BE2C (cell line): ENCODE results near the gene BATF.

ENCODE experiments used
- DNase-seq: peaks from one replicate; pipeline ENCODE4 v3.0.0-alpha.2; 2020
- H3K27me3 ChIP-seq: fragments of 250-450 bp; sonication (Bioruptor Pico); 2 replicates; pipeline ENCODE4 v1.5.1; 2020; ENCODE audit warnings: mild to moderate bottlenecking
- H3K36me3 ChIP-seq: fragments of 250-450 bp; sonication (Bioruptor Pico); 2 replicates; pipeline ENCODE4 v1.5.1; 2020; ENCODE audit warnings: mild to moderate bottlenecking
- H3K4me1 ChIP-seq: fragments of 250-450 bp; sonication (Bioruptor Pico); 2 replicates; pipeline ENCODE4 v1.5.1; 2020
- H3K4me3 ChIP-seq: 2 replicates; pipeline ENCODE4 v1.5.1; 2011; ENCODE audit warnings: low read depth, low read length
- H3K9me3 ChIP-seq: fragments of 250-450 bp; sonication (Bioruptor Pico); 2 replicates; pipeline ENCODE4 v1.5.1; 2020
- CTCF ChIP-seq: IDR thresholded peaks from 2 replicates; pipeline ENCODE4 v1.5.1; 2012; ENCODE audit warnings: mild to moderate bottlenecking, low read depth, low read length

Gene BATF

GRCh38 chr14:75579338-75579864 lies 57.1 kb downstream of the BATF start:
- no peaks in the 10 kb centered on the region for H3K36me3 ChIP-seq
- no peak for TF ChIP-seq CTCF
- no peaks in the 10 kb centered on the region for H3K9me3 ChIP-seq
- H3K4me1 ChIP-seq, result no peaks in the 10 kb centered on the region
- DNase-seq, result no peak
- H3K27me3 ChIP-seq, result peaks cover 11% of the 10 kb centered on the region
- H3K4me3 ChIP-seq, result no peak overlapping the region

- no peaks in the 10 kb centered on the region for H3K9me3 ChIP-seq
- TF ChIP-seq CTCF, result no peak
- no peak overlapping the region for H3K4me3 ChIP-seq
- H3K36me3 ChIP-seq, result no peaks in the 10 kb centered on the region
- H3K27me3 ChIP-seq, result peaks cover 11% of the 10 kb centered on the region
- DNase-seq, result no peak
- H3K4me1 ChIP-seq, result no peaks in the 10 kb centered on the region
Measured at GRCh38 chr14:75579882-75580281, 57.6 kb downstream of the BATF start.

GRCh38 chr14:75587388-75587787 lies 65.1 kb downstream of the BATF start:
- H3K9me3 ChIP-seq, result no peaks in the 10 kb centered on the region
- no peak for DNase-seq

GRCh38 chr14:75589931-75590330 lies 67.7 kb downstream of the BATF start:
- Histone ChIP-seq H3K27me3 (no peaks in the 10 kb centered on the region), H3K4me1 (no peaks in the 10 kb centered on the region), H3K4me3 (no peak overlapping the region), H3K9me3 (no peaks in the 10 kb centered on the region), H3K36me3 (no peaks in the 10 kb centered on the region)
- TF ChIP-seq CTCF, result no peak
- no peak for DNase-seq

More at GRCh38 chr14:75587388-75587787, 65.1 kb downstream of the BATF start:
- H3K4me1 ChIP-seq, result no peaks in the 10 kb centered on the region
- no peaks in the 10 kb centered on the region for H3K36me3 ChIP-seq
- no peak for TF ChIP-seq CTCF
- H3K27me3 ChIP-seq, result no peaks in the 10 kb centered on the region
- H3K4me3 ChIP-seq, result no peak overlapping the region

GRCh38 chr14:75591331-75591946 lies 69.2 kb downstream of the BATF start:
- DNase-seq, result no peak
- Histone ChIP-seq H3K27me3 (no peaks in the 10 kb centered on the region; the same call in 1 of the 2 replicates), H3K4me1 (no peaks in the 10 kb centered on the region), H3K4me3 (no peak overlapping the region), H3K36me3 (no peaks in the 10 kb centered on the region), H3K9me3 (no peaks in the 10 kb centered on the region)
- TF ChIP-seq CTCF, result peak; percentile 2; the same call in 1 of the 2 replicates

GRCh38 chr14:75591987-75592575 lies 69.8 kb downstream of the BATF start:
- TF ChIP-seq CTCF, result no peak
- Histone ChIP-seq H3K4me1 (no peaks in the 10 kb centered on the region), H3K4me3 (no peak overlapping the region)

More at GRCh38 chr14:75591987-75592575, 69.8 kb downstream of the BATF start:
- Histone ChIP-seq H3K36me3 (no peaks in the 10 kb centered on the region), H3K9me3 (no peaks in the 10 kb centered on the region), H3K27me3 (no peaks in the 10 kb centered on the region; the same call in 1 of the 2 replicates)
- DNase-seq, result no peak
